K562 (cell line): ENCODE data around the gene TPCN1. TPM values are rescaled to one million over a fixed set of nuclear protein-coding genes. Genes with fewer than 3 reads are reported as not detected.

Experiments used
- AFF4 ChIP-seq: sonication (generic); formaldehyde crosslinking; IDR thresholded peaks from 2 replicates; pipeline ENCODE4 v1.8.0; 2023; ENCODE audit warnings: mild to moderate bottlenecking, missing genetic modification reagents
- ARID4B ChIP-seq: sonication (generic); formaldehyde crosslinking; IDR thresholded peaks from 2 replicates; pipeline ENCODE4 v1.8.0; 2022; ENCODE audit warnings: mild to moderate bottlenecking, missing genetic modification reagents
- BACH1 ChIP-seq: fragments of 200-800 bp; sonication (Bioruptor generic); IDR thresholded peaks from 2 replicates; pipeline ENCODE4 v1.6.1; 2016; ENCODE audit warnings: missing genetic modification characterization, missing compliant biosample characterization
- ESRRA ChIP-seq: fragments of 450-650 bp; IDR thresholded peaks from 2 replicates; pipeline ENCODE4 v1.6.1; 2014; ENCODE audit warnings: low read depth, mild to moderate bottlenecking, moderate library complexity, borderline replicate concordance
- HBP1 ChIP-seq: fragments of 450-650 bp; formaldehyde crosslinking; IDR thresholded peaks from 2 replicates; pipeline ENCODE4 v1.4.0; 2022; ENCODE audit warnings: missing genetic modification characterization
- HNRNPH1 ChIP-seq: fragments of 200-400 bp; formaldehyde crosslinking; optimal IDR thresholded peaks from 2 replicates; pipeline ENCODE3; 2017; ENCODE audit warnings: low read depth, mild to moderate bottlenecking, low read length, moderate library complexity
- MEF2D ChIP-seq: conservative IDR thresholded peaks from 2 replicates; pipeline ENCODE4 v1.6.1; 2016; ENCODE audit warnings: low read depth, missing genetic modification characterization, missing compliant biosample characterization
- MYNN ChIP-seq, 2 experiments: sonication (generic); formaldehyde crosslinking in 1 of 2; IDR thresholded peaks; 2 replicates each; pipeline versions ENCODE4 v1.5.0 to v1.6.1; 2016 to 2020; ENCODE audit warnings: antibody characterized with exemption in 1 of 2, missing genetic modification reagents in 1 of 2
- NCOA2 ChIP-seq, 2 experiments: fragments of 450-650 bp; IDR thresholded peaks; 2 replicates each; pipeline ENCODE4 v1.6.1; 2018; ENCODE audit warnings: mild to moderate bottlenecking in 2 of 2, moderate library complexity in 1 of 2; ENCODE audit not compliant: partially characterized antibody in 2 of 2
- NCOA4 ChIP-seq: fragments of 450-650 bp; IDR thresholded peaks from 2 replicates; pipeline ENCODE4 v1.6.1; 2018; ENCODE audit warnings: mild to moderate bottlenecking; ENCODE audit not compliant: partially characterized antibody
- SAFB ChIP-seq: fragments of 200-400 bp; formaldehyde crosslinking; IDR thresholded peaks from 2 replicates; pipeline ENCODE4 v1.6.1; 2017; ENCODE audit warnings: low read depth, low read length, borderline replicate concordance
- SNIP1 ChIP-seq: fragments of 450-650 bp; IDR thresholded peaks from 2 replicates; pipeline ENCODE4 v1.7.1; 2017; ENCODE audit warnings: low read depth, mild to moderate bottlenecking
- ZKSCAN1 ChIP-seq: fragments of 150-350 bp; IDR thresholded peaks from 2 replicates; pipeline ENCODE4 v1.6.1; 2016; ENCODE audit warnings: low read depth, low read length
- ZNF134 ChIP-seq: fragments of 250-450 bp; sonication (Bioruptor Pico); conservative IDR thresholded peaks from 2 replicates; pipeline ENCODE4 v1.4.0; 2020
- ZNF140 ChIP-seq: fragments of 250-450 bp; sonication (Bioruptor Pico); IDR thresholded peaks from 2 replicates; pipeline ENCODE4 v1.8.0; 2021; ENCODE audit warnings: moderate library complexity, mild to moderate bottlenecking, inconsistent platforms
- ZNF212 ChIP-seq: fragments of 450-650 bp; formaldehyde crosslinking; IDR thresholded peaks from 2 replicates; pipeline ENCODE4 v1.4.0; 2020; ENCODE audit warnings: mild to moderate bottlenecking
- ZNF354B ChIP-seq: fragments of 250-450 bp; sonication (Bioruptor Pico); IDR thresholded peaks from 2 replicates; pipeline ENCODE4 v1.4.0; 2020
- ZNF717 ChIP-seq: fragments of 250-450 bp; sonication (Bioruptor Pico); IDR thresholded peaks from 2 replicates; pipeline ENCODE4 v1.5.0; 2021
- polyA plus RNA-seq, 8 experiments: library from polyadenylated mRNA; depleted of rRNA in 4 of 8; stranded (reverse) in 5 of 8; unstranded in 3 of 8; fragments of >200 nt; fragmentation: Nextera tagmentation in 2 of 8; fragmentation: Illumina TruSeq in 1 of 8; extraction: Ambion mirVana in 2 of 8; extraction: Trizol in 1 of 8; gene quantifications; 2 replicates each; pipeline versions ENCODE4 v1.2.1 to v1.2.3, GENCODE V29; 2011 to 2014; ENCODE audit warnings: inconsistent platforms in 1 of 8, missing spikeins in 1 of 8
- total RNA-seq, 7 experiments: library from RNA; depleted of rRNA in 6 of 7; stranded (reverse); fragments of >200 nt in 6 of 7; fragmentation: Illumina TruSeq in 2 of 7; extraction: Trizol in 2 of 7; gene quantifications; 2 replicates each; pipeline versions ENCODE4 v1.2.1 to v1.2.3, GENCODE V29; 2011 to 2021; ENCODE audit warnings: low replicate concordance in 1 of 7

TPCN1 gene
- total and polyA plus RNA-seq, 9 of the 15 experiments (the other 6 are each of a cell fraction or from before 2014, with no cell fraction given): 0.80 to 23.8 (median 7.4) TPM

GRCh38 chr12:113299619-113300237 is 78.5 kb downstream of the TPCN1 start (continued):
- TF ChIP-seq ARID4B (CRISPR knock-in tag): no peak
- no peak for TF ChIP-seq ZNF354B (CRISPR knock-in tag)
- no peak for TF ChIP-seq HNRNPH1
- 0 out of 2 replicates have a peak, but pooled peaks have one; percentile 6 for TF ChIP-seq MEF2D
- no peak; the same call in 1 of the 2 replicates for TF ChIP-seq ESRRA
- 0 out of 2 replicates have a peak, but pooled peaks have one; percentile 19 for TF ChIP-seq AFF4
- TF ChIP-seq ZKSCAN1: no peak
- no peak for TF ChIP-seq NCOA2 (IDR thresholded peaks at IDR 0.05; ENCODE audit: partially characterized antibody in 2 of 2)
- no peak for TF ChIP-seq NCOA4
- TF ChIP-seq SAFB: no peak
- TF ChIP-seq BACH1: no peak
- no peak for TF ChIP-seq HBP1 (CRISPR knock-in tag)
- TF ChIP-seq ZNF134 (CRISPR knock-in tag): no peak
- TF ChIP-seq ZNF717 (CRISPR knock-in tag): no peak
- TF ChIP-seq SNIP1: no peak
- no peak for TF ChIP-seq ZNF212 (CRISPR knock-in tag)
- no peak; the same call in 1 of the 2 replicates for TF ChIP-seq MYNN (IDR thresholded peaks at IDR 0.05)
- TF ChIP-seq MYNN (CRISPR knock-in tag; IDR thresholded peaks at IDR 0.05): no peak
- no peak for TF ChIP-seq ZNF140 (CRISPR knock-in tag)
